GM12891 (cell line): ENCODE data around the gene CCDC13.

Experiments
- PAX5 ChIP-seq: IDR thresholded peaks from 2 replicates; pipeline ENCODE4 v1.6.1; 2011; ENCODE audit warnings: low read length, moderate library complexity, mild to moderate bottlenecking; ENCODE audit not compliant: insufficient read depth, severe bottlenecking
- POLR2A ChIP-seq: IDR thresholded peaks from 2 replicates; pipeline ENCODE4 v1.6.1; 2011; ENCODE audit warnings: low read depth, low read length, control low read depth
- POLR2AphosphoS5 ChIP-seq: IDR thresholded peaks from 2 replicates; pipeline ENCODE4 v1.6.1; 2011; ENCODE audit warnings: low read depth, low read length, control low read depth
- SPI1 ChIP-seq: IDR thresholded peaks from 2 replicates; pipeline ENCODE4 v1.6.1; 2011; ENCODE audit warnings: low read depth, low read length, control low read depth
- TAF1 ChIP-seq: IDR thresholded peaks from 2 replicates; pipeline ENCODE4 v1.6.1; 2011; ENCODE audit warnings: low read depth, low read length, control low read depth

- TF ChIP-seq POLR2A: peak; percentile 78
- no peak for TF ChIP-seq PAX5
- TF ChIP-seq TAF1: peak; percentile 91
- peak; percentile 68 for TF ChIP-seq POLR2AphosphoS5
- TF ChIP-seq SPI1: peak; percentile 84
These were observed at the start of gene CCDC13 for GRCh38 chr3:42772670-42773408.
